Stimulated activated memory B cell treated with anti-CD40 and anti-IgM and Interleukin-4, amounts not matched to agents 10 μg/mL and 1 μg/mL and 100 μg/mL, for 72 hours (primary cell): ENCODE measurements around the gene ZNF70.

Source experiments
- ATAC-seq: fragments of 150-1000 bp; cut with Tn5 transposase; 2 replicates; pipeline ENCODE4 v1.10.0; 2021
- H3K27ac Mint-ChIP-seq: one replicate; pipeline ENCODE4 v1.8.0; 2022; ENCODE audit warnings: mild to moderate bottlenecking, mixed read lengths
- H3K27me3 Mint-ChIP-seq: one replicate; pipeline ENCODE4 v1.8.0; 2022; ENCODE audit warnings: mixed read lengths
- H3K36me3 Mint-ChIP-seq: one replicate; pipeline ENCODE4 v1.8.0; 2022; ENCODE audit warnings: mixed read lengths
- H3K4me1 Mint-ChIP-seq: one replicate; pipeline ENCODE4 v1.8.0; 2022; ENCODE audit warnings: mixed read lengths
- H3K4me3 Mint-ChIP-seq: one replicate; pipeline ENCODE4 v1.8.0; 2022; ENCODE audit warnings: mild to moderate bottlenecking, moderate library complexity, mixed read lengths
- H3K9me3 Mint-ChIP-seq: one replicate; pipeline ENCODE4 v1.8.0; 2022; ENCODE audit warnings: mixed read lengths

The ZNF70 gene

DNA sequence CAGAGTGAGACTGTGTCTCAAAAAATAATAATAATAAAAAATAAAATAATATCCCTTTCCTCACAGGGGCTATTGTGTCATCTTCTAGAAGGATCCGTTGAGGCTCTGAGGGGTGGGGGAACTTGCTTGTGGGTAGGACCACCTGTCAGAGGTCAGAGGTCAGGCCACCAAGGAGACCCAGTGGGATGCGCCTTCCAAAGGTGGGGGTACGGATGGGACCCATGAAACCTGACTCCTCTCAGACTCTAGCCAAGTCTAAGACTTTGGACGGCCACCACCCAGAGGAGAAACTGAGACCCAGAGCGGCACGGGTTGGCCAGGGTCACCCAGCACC, 21.4 kb upstream of the ZNF70 start:
- peaks cover 67% of the 10 kb centered on the region for H3K4me1 Mint-ChIP-seq
- H3K27ac Mint-ChIP-seq = peak overlapping the region; percentile 75
- peak overlapping the region; percentile 72 for H3K4me3 Mint-ChIP-seq
- H3K9me3 Mint-ChIP-seq = no peaks in the 10 kb centered on the region
- no peaks in the 10 kb centered on the region for H3K27me3 Mint-ChIP-seq
- no peak for ATAC-seq
- H3K36me3 Mint-ChIP-seq = no peaks in the 10 kb centered on the region

DNA sequence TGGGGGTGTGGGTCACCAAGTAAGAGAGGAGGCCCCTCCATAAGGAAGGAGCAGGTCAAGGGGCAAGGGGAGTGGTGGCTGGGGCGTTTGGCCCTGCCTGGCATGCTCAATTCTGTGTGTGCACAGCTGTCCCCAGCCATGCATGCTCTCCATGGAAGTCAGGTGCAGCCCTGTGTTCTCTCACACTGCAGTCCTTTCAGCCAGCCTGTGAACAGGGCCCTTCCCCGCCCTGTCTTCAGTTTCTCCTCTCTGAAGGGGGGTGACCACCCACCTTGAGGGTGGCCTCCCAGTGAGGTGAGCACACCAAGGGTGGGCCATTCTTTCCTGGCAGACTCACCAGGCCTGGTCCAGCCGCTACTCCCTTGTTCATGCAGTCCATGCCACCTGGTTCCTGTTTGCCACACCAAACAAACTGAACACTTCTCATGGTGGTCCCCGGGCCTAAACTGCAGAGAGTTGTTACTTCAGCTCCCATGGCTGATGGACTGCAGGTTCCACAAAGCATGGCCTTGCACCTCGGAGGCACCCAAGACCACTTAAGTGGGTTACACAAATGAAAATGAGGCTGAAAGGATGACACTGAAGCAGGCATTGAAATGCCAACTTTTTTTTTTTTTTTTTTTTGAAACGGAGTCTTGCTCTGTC, 18.5 kb upstream of the ZNF70 start:
- Mint-ChIP-seq H3K4me1 (peaks cover 87% of the 10 kb centered on the region), H3K4me3 (peak overlapping the region; percentile 94), H3K27me3 (no peaks in the 10 kb centered on the region), H3K36me3 (peaks cover 5% of the 10 kb centered on the region), H3K9me3 (no peaks in the 10 kb centered on the region), H3K27ac (peak overlapping the region; percentile 94)
- no peak for ATAC-seq

DNA sequence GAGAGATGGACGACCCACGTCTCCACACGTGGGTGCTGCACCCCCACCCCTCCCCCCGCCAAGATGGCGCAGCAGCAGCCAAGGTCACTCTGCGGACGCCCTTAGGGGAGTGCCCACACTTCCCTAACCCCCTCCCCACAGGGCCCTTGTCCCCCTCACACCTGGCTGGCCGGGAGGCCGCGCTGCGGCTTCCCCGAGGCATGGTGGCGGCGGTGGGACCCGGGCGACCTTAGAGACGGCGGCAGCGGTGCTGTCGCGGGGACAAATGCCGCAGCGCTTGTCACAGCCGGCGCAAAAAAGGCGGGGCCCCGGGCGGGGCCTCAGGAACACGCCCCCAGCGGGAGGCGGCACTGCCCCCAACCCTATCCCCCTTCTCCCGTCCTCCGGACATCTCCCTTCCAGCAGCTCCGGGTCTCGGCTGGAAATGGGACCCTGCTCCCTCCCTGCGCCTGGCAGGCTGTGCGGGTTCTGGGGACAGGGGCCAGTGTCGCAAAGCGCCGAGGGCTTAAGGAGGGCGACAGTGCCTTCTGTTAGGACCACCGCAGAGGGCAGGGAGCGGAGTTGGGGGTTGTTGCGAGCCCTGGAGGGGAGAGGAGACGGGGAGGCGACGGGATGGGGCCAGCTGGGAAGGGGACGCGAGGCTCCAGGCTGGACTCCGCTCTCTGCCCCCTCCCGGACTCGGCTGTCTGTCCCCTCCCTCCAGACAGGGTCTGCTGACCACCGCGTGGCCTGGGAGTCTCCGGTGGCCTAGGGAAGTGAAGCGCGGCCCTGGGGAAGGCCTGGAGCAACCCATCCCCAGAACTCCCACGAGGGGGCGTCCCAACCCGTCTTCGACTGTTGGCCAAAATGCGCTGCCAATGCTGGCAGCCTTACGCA, 17.0 kb upstream of the ZNF70 start, which contains the start of gene CHCHD10:
Gene CHCHD10 (minus strand): TSS at position 300 of the 876 bp plus-strand sequence. CDS start 98 bp downstream, at position 202.
- Mint-ChIP-seq H3K9me3 (no peaks in the 10 kb centered on the region), H3K27ac (peak within 1 kb of the TSS; percentile 94), H3K36me3 (peaks cover 5% of the 10 kb centered on the region), H3K27me3 (no peaks in the 10 kb centered on the region), H3K4me1 (peaks cover 90% of the 10 kb centered on the region), H3K4me3 (peak within 1 kb of the TSS; percentile 94)
- ATAC-seq = peak; percentile 79

DNA sequence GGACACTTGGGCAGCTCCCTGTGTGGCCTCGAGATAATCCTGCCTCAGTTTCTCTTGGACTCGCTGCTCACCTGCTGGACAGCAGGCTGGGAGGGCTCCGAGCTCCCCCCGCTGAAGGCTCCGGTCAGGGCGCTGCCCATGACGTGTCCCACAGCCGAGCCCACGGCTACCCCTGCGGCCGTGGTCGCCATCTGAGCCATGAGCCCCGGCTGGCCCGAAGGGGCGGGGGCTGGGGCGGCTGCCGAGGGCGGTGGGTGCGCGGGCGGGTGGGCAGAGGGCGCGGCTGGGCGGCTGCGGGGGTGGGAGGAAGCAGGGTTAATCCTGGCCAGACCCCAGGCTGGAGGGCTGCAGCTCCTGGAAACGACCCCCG, 16.4 kb upstream of the ZNF70 start:
- no peak for ATAC-seq
- Mint-ChIP-seq H3K36me3 (peaks cover 5% of the 10 kb centered on the region), H3K4me3 (peak overlapping the region; percentile 94), H3K4me1 (peaks cover 89% of the 10 kb centered on the region), H3K27me3 (no peaks in the 10 kb centered on the region), H3K27ac (peak overlapping the region; percentile 94), H3K9me3 (no peaks in the 10 kb centered on the region)

DNA sequence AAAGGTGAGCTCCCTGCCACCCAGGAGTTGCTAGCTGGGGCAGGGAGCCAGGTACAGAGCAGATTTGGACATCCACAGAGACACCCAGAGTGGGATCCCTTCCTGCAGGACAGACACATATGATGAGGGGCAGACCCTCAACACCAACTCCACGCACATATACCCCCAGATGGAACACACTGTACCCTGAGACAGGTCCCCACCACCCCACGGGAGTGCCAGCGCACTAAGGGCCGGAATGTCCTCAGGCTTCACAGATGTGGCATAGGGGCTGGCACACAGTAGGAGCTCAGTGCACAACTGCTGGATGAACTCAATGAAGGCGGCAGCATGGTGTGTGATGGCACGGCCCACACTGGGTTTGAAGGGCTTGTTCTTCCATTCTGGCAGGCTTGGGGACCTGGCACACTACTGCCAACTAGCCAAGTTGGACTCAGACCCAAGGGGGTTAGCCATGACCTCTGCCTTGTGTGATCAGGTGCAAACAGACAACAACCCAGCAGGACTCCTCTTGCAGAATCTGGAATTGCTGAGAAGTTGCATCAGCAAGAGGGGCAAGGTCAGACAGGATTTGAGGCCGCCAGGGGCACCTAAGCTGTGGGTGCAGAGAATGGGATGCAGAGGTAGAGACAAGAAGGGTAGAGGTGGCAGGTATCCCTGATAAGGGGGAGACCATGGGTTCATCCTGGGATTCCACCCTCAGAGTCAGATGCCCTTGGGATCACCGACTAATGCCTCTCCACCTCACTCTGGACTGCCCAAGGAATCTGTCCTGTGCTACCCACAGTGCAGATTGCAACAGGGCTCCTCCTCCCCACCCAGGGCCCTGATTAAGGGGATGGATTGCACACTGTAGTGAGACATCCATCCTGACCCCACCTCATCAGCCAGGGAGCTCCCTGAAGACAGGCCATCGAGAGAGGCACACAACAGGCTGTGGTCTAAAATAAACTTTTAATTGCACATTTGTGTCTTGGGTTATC, 14.3 kb upstream of the ZNF70 start:
- Mint-ChIP-seq H3K36me3 (peaks cover 5% of the 10 kb centered on the region), H3K9me3 (no peaks in the 10 kb centered on the region), H3K27me3 (no peaks in the 10 kb centered on the region), H3K27ac (no peak overlapping the region), H3K4me3 (peak overlapping the region; percentile 38), H3K4me1 (peaks cover 68% of the 10 kb centered on the region)
- ATAC-seq = no peak

DNA sequence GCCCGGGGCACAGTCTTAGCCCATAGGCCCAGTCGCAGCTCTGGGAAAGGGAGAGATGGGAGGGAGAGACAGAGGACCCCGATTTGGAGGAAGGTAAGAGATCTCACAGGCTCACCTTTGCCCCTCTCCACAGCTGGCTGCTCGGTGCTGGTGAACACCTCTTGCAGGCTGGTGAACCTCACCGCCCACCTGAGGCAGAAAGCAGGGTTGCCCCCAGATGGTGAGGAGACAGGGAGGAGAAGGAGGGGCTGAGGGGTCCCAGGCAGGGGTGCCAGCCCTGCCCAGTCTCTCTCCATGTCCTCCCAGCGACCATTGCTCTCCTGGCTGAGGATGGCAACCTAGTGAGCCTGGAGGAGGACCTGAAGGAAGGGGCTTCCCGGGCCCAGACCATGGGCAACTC, 13.0 kb upstream of the ZNF70 start:
- Mint-ChIP-seq H3K4me1 (peaks cover 57% of the 10 kb centered on the region), H3K4me3 (peak overlapping the region; percentile 57), H3K27me3 (no peaks in the 10 kb centered on the region), H3K9me3 (no peaks in the 10 kb centered on the region), H3K27ac (peak overlapping the region; percentile 45), H3K36me3 (peaks cover 5% of the 10 kb centered on the region)
- no peak for ATAC-seq

DNA sequence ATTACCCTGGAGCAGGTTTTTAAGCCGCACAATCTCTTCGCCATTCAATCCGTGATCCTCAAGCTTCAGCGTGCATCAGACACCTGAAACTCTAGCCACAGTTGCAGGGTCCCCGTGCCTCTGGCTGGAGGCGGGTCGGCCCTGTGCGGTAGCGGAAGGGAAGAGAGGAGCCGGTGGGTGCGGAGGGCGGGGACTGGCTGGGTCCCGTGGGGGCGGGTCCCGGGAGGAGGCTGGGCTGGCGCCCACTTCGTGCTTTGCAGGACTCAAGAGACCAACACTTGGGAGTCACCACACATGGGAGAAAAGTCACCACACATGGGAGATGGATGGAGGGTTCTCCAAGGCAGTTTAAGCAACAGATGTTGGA, 12.7 kb upstream of the ZNF70 start:
- peak overlapping the region; percentile 45 for H3K27ac Mint-ChIP-seq
- no peak for ATAC-seq
- H3K36me3 Mint-ChIP-seq = peaks cover 5% of the 10 kb centered on the region
- H3K4me1 Mint-ChIP-seq = peaks cover 53% of the 10 kb centered on the region
- H3K9me3 Mint-ChIP-seq = no peaks in the 10 kb centered on the region
- H3K27me3 Mint-ChIP-seq = no peaks in the 10 kb centered on the region
- H3K4me3 Mint-ChIP-seq = peak overlapping the region; percentile 57

DNA sequence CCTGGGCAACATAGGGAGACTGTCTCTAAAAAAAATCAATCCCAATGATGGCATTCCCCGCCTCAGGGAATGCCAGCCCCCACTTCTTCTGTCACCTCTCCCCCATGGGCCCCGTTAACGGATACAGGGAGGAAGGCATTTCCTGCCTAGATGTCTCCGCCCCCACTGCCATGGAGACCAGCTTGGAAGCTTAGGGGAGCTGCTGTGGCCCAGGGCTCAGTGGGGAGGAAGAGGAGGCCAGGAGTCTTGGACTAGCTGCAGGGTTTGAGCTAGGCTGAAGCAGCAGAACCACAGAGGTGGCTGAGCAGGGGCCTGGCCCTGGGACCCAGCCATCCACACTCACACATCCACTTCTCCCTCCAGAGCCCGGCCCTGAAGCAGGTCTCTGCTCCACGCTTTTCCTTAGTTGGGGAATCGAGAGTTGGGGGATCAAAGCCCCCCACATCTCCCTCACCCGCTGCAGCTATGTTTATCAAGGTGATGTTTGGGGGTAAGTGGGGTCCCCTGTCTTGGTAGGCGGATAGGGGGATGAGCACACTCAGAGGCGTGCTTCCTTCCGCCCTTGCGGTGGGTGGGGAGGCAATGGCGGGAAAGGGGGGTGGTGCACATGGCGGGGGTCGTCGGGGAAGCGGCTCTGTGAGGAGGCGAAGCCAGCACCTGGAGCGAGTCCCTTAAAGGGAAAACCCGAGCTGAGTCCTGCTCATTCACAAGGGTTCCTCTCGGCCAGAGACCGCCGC, 12.1 kb upstream of the ZNF70 start, which contains the start of gene C22orf15:
Gene C22orf15 (plus strand): TSS at position 149 of the 737 bp plus-strand sequence. CDS start 317 bp downstream, at position 466.
- H3K36me3 Mint-ChIP-seq = peaks cover 5% of the 10 kb centered on the region
- H3K9me3 Mint-ChIP-seq = no peaks in the 10 kb centered on the region
- H3K27ac Mint-ChIP-seq = peak within 1 kb of the TSS; percentile 45
- H3K27me3 Mint-ChIP-seq = no peaks in the 10 kb centered on the region
- peak within 1 kb of the TSS; percentile 57 for H3K4me3 Mint-ChIP-seq
- no peak for ATAC-seq
- H3K4me1 Mint-ChIP-seq = peaks cover 48% of the 10 kb centered on the region

DNA sequence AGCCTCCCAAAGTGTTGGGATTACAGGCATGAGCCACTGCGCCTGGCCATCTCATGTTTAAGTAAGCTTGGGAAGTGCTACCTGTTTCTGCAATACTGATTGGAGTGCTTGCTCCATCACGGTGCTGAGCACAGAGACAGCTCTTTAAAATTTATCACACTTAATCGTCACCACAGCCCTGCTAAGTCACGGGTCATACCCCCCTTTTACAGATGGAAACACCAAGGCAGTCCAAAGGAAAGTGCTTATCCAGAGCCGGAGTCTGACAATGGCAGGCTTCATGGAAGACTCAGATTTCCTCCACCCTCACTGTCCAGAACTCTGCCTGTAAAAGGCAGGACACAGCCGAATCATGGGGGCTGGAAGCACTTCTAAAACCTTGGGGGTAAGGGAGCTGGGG, 9.1 kb upstream of the ZNF70 start:
- Mint-ChIP-seq H3K4me1 (peaks cover 47% of the 10 kb centered on the region), H3K27me3 (no peaks in the 10 kb centered on the region), H3K9me3 (no peaks in the 10 kb centered on the region), H3K36me3 (peaks cover 2% of the 10 kb centered on the region), H3K4me3 (no peak overlapping the region), H3K27ac (peak overlapping the region; percentile 10)
- ATAC-seq = no peak

DNA sequence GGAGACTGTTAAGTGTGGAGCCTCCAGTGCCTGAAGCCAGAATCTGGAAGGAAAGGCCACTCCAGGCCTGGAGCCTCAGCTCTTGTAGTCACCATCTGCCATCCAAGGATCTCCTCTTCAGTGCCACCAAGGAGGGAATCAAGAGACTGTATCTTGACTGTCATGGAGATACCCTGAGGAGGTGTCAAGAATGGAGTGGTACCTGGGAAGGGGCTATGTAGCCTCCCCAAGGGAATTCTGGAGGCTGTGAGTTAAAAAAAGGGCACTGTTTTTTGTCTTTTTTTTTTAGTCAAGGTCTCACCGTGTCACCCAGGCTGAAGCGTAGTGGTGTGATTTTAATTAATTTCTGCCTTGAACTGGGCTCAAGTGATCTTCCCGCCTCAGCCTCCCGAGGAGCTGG, 8.7 kb upstream of the ZNF70 start:
- Mint-ChIP-seq H3K9me3 (no peaks in the 10 kb centered on the region), H3K36me3 (no peaks in the 10 kb centered on the region), H3K27ac (no peak overlapping the region), H3K4me1 (peaks cover 47% of the 10 kb centered on the region), H3K27me3 (no peaks in the 10 kb centered on the region), H3K4me3 (no peak overlapping the region)
- no peak for ATAC-seq

DNA sequence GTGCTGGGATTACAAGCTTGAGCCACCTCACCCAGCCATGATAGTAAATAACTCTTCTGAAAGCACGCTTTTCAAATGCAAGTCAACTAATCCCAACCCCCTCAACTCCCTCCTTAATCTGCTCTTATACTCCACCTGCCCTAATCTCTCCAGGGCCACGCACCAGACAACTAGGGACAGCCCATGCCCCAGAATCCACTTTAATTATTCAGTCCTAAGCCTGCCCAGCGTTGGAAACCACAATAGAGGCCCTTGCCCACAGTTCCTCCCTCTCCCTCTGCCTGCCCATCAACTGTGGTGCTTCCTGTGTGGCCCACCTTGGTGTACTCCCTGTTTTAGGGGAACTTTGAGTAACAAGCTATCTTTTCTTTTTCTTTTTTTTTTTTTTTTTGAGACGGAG, 6.0 kb upstream of the ZNF70 start:
- Mint-ChIP-seq H3K36me3 (no peaks in the 10 kb centered on the region), H3K9me3 (no peaks in the 10 kb centered on the region), H3K4me3 (no peak overlapping the region), H3K4me1 (peaks cover 53% of the 10 kb centered on the region), H3K27me3 (no peaks in the 10 kb centered on the region), H3K27ac (no peak overlapping the region)
- ATAC-seq = no peak

DNA sequence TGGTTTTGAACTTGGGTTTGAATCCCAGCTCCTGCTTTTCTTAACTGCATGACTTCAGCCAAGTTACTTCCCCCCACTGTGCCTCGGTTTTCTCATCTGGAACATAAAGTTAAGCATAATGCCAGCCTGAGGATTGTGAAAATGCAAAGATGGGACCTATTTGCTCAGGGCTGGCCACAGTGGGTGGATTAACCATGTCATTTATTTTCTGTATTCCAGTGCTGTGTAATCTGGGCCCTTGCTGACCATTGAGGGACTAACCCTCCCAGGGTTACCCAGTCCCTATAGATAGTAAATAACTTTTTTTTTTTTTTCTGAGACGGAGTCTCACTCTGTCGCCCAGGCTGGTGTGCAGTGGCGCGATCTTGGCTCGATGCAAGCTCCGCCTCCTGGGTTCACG, 4.8 kb upstream of the ZNF70 start:
- Mint-ChIP-seq H3K9me3 (no peaks in the 10 kb centered on the region), H3K27ac (no peak overlapping the region), H3K4me1 (peaks cover 61% of the 10 kb centered on the region), H3K36me3 (no peaks in the 10 kb centered on the region), H3K27me3 (no peaks in the 10 kb centered on the region), H3K4me3 (no peak overlapping the region)
- no peak for ATAC-seq

DNA sequence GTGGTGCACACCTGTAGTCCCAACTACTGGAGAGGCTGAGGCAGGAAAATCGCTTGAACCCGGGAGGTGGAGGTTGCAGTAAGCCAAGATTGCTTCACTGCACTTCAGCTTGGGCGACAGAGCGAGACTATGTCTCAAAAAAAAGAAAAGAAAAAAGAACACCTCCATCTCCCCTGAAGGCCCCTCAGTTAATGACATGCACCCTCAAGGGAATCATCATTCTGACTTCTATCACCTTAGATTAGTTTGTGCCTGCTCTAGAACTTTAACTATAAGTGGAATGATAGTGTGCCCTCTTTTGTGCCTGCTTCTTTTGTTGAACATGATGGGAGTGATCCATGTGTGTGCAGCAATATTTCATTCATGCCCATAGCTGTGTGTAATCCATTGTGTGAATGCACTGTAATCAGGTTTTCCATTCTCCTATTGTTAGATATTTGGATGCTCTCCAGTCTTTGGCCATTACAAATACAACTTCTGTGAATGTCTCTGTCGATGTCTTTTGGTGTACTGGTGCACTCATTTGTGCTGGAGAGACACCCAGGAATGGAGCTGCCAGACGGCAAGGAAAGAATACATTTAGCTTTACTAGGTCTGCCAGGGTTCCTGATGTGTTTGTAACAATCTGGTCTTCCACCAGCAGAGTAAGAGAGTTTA, 4.2 kb upstream of the ZNF70 start:
- no peak for ATAC-seq
- no peak overlapping the region for H3K4me3 Mint-ChIP-seq
- H3K36me3 Mint-ChIP-seq = no peaks in the 10 kb centered on the region
- H3K9me3 Mint-ChIP-seq = no peaks in the 10 kb centered on the region
- H3K4me1 Mint-ChIP-seq = peaks cover 67% of the 10 kb centered on the region
- no peaks in the 10 kb centered on the region for H3K27me3 Mint-ChIP-seq
- peak overlapping the region; percentile 95 for H3K27ac Mint-ChIP-seq

DNA sequence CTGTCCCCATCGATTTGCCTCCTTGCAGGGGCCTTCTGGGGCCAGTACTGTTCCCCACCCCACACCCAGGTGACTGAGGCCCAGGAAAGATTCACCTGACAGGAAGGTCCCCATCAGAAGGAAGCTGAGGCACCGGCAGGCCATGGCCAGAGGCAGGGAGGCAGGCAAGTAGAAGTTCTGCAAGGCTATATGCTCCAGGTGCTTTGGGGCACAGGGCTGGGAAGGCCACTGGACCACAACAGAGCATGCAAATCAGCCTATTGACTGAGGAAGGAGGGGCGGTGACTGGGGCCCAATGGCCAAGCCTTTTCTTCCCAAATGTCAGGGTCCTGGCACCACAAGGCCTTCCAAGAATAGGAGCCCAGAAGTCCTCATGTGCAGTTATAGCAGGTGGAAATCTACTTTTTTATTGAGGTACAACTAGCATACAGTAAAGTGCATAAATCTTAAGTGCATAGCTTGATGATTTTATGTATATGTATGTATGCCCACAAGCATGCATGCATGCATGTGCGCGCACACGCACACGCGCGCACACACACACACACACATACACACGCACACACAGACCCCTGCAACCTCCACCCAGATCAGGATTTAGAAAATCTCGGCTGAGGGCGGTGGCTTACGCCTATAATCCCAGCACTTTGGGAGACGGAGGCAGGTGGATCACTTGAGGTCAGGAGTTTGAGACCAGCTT, 3.5 kb upstream of the ZNF70 start, which contains the start of gene VPREB3:
Gene VPREB3 (minus strand): TSS at position 206 of the 700 bp plus-strand sequence. CDS start 62 bp downstream, at position 144.
- no peaks in the 10 kb centered on the region for H3K36me3 Mint-ChIP-seq
- peak within 1 kb of the TSS; percentile 91 for H3K4me3 Mint-ChIP-seq
- H3K9me3 Mint-ChIP-seq = no peaks in the 10 kb centered on the region
- no peak for ATAC-seq
- H3K27ac Mint-ChIP-seq = peak within 1 kb of the TSS; percentile 95
- no peaks in the 10 kb centered on the region for H3K27me3 Mint-ChIP-seq
- H3K4me1 Mint-ChIP-seq = peaks cover 74% of the 10 kb centered on the region
